SH-SY5Y (cell line): ENCODE measurements around the gene RANGRF.

Source experiments
- GATA2 ChIP-seq: IDR thresholded peaks from 2 replicates; pipeline ENCODE4 v1.6.1; 2011; ENCODE audit warnings: mild to moderate bottlenecking, low read depth, low read length
- GATA3 ChIP-seq: IDR thresholded peaks from 2 replicates; pipeline ENCODE4 v1.6.1; 2011; ENCODE audit warnings: low read depth, mild to moderate bottlenecking, low read length, moderate library complexity

Gene RANGRF

DNA sequence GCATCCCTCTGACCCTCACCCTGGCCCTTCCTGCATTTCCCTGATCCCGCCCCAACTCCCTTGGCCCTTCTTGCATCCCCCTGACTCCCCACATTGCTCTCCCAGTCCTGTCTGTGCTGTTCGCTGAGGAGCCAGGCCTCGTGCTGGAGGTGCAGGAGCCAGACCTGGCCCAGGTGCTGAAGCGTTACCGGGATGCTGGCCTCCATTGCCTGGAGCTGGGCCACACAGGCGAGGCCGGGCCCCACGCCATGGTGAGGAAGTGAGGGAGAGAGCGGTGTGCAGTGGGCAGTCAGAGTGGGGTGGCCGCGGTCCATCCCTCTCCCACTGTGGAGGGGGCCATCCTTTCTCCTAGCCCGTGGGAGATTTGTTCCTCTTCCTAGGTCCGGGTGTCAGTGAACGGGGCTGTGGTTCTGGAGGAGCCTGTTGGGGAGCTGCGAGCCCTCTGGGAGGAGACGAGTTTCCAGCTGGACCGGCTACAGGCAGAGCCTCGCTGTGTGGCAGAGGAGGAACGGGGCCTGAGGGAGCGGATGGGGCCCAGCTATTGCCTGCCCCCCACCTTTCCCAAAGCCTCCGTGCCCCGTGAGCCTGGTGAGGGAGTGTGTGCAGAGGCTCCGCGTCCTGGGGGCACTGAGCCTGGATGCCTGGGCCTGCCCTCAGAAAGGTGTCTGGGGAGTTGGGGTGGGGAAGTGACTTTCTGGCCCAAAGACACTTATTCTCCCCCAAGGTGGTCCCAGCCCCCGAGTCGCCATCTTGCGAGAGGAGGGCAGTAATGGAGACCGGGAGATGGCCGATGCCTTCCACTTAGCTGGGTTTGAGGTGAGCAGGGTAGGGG is 21.6 kb upstream of the RANGRF start:
- TF ChIP-seq GATA2 (no peak), GATA3 (no peak)

DNA sequence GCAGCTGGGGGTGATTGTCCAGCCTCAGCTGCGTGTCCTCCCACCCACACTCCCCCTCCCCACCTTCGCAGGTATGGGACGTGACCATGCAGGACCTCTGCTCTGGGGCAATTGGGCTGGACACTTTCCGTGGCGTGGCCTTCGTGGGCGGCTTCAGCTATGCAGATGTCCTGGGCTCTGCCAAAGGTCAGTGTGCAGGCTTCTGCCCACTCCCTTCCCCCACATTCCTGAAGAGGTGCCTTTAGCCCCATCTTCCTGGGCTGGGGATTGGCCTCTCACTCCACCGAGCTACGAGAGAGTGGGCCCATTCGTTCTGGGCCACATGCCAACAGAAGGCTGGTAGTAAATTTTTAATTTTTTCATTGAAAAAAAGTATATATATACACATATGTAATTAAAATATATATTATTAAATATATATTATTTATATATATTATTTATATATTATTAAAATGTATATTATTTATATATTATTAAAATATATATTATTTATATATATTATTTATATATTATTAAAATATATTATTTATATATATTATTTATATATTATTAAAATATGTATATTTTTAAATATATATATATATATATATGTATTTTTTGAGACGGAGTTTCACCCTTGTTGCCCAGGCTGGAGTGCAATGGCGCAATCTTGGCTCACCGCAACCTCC is 20.9 kb upstream of the RANGRF start:
- TF ChIP-seq GATA2 (no peak), GATA3 (no peak)

DNA sequence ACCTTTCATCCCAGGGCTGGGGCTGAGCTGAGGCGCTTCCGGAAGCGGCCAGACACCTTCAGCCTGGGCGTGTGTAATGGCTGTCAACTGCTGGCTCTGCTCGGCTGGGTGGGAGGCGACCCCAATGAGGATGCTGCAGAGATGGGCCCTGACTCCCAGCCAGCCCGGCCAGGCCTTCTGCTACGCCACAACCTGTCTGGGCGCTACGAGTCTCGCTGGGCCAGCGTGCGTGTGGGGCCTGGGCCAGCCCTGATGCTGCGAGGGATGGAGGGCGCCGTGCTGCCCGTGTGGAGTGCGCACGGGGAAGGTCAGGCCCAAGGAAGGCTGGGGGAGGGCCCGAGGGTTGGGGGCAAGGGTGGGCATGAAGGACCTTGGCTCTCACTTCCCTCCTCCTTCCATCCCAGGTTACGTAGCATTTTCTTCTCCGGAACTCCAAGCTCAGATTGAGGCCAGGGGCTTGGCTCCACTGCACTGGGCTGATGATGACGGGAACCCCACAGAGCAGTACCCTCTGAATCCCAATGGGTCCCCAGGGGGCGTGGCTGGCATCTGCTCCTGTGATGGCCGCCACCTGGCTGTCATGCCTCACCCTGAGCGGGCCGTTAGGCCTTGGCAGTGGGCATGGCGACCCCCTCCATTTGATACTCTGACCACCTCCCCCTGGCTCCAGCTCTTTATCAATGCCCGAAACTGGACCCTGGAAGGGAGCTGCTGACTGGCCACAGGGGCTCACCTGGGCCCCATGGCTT is 19.7 kb upstream of the RANGRF start:
- TF ChIP-seq GATA2 (no peak), GATA3 (no peak)

DNA sequence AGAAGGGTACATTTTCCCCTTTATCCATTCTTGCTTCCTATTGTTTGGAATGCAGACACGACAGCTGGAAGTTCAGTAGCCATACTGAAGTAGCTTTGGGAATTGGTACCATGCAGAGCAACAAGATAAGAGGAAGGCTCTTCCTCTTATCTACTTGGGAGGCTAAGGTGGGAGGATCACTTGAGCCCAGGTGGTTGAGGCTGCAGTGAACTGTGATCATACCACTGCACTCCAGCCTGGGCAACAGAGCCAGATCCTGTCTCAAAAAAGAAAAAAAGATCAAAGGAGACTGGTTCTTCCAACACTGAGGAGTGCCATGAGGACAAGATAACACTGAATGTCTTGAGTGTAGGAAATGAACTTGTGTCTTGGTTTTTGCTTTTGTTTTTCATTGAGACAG is 16.0 kb upstream of the RANGRF start:
- no peak for TF ChIP-seq GATA3

DNA sequence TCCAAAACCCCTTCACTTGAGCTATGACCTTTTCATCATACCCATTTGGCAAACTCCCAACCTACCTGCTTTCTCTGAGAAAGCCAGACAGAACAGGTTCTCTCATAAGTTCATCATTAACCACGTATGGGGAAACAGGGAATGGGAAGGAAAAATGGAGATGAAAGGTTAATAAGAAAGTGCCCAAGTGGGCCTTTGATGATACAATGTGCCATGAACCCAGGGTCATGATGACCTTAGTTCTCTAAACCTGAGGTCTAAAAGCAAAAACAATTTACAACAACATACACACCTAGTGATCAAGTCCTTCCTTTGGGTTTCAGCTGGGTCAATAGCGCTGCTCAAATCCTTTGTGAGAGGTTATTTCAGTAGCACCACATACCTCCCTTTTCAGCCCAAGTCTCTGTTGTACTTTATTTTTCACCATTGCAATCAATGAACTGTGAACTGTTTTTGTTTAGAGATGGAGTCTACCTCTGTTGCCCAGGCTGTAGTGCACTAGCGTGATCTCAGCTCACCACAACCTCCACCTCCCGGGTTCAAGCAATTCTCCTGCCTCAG is 14.5 kb upstream of the RANGRF start:
- no peak for TF ChIP-seq GATA3
- no peak for TF ChIP-seq GATA2

DNA sequence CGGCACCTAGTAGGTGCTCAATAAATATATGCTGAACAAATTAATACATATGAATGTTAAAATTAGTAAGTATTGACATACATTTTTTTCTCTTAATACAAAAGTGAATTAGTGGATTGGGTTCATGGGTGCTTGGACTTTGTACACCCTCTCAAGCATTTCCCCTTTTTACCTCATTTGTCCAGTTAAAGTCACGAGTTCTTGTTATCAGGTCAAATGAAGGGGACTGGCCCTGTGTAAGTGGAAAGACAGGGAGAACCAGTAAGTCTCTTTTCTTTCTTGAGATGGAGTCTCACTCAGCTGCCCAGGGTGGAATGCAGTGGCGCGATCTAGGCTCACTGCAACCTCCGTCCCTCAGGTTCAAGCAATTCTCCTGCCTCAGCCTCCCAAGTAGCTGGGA is 13.7 kb upstream of the RANGRF start:
- TF ChIP-seq GATA2 = no peak
- TF ChIP-seq GATA3 = no peak

DNA sequence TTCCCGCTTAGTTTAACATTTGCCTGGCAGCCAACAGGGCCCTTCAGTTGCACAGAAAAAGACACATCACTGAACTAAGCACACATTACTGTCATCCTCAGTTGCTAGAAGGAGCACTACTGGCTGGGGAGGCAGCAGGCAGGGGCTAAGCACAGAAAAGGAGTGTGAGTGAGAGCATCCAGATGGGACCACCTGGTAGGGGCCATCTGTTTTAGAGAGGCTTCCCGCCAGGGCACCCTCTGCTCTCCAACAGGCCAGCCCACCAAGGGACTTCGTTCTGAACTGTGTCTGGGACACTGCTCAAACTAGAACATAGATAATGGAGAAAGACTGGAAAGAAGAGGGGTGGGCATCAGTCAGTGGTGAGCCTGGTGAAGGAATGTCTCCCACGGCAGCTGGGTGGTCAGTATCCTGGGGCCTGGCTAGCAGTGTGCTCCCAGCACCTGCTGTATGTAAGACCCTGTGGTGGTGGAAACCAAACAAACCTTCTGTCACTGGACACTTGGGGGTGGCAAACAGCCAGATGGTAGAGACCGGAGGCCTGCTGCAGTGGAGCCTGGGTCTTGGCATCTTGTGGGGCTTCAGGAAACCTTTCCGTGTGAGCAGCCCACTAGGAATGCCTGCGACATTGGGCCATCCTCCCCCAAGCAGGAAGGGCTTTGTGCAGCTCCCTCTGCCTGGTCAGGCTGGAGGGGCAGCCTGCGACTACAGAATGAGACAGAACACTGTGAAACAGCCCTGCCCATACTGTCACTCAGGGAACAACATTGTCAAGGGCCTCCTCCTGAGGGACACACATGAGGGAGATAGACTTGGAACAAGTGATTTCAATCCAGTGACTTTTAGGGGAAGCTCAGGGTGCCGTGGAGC is 12.8 kb upstream of the RANGRF start:
- no peak for TF ChIP-seq GATA2
- no peak for TF ChIP-seq GATA3

DNA sequence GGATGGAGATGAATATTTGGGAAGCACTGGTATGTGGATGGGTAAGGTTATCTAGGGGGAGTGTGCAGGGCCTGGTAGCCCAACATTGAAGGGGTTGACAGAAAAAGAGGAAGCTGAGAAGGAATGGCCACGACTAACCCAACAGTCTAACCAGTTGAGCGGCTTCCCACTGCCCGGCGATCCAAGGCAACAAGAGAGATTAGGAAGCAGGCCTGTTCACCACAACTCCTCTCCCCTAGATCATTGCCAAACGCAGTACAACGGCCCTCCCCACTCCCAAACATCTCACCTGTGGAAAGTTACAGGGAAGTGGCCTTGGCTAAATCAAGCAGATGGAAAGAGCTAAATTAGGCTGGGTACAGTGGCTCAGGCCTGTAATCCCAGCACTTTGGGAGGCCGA is 11.2 kb upstream of the RANGRF start:
- no peak for TF ChIP-seq GATA2
- no peak for TF ChIP-seq GATA3

DNA sequence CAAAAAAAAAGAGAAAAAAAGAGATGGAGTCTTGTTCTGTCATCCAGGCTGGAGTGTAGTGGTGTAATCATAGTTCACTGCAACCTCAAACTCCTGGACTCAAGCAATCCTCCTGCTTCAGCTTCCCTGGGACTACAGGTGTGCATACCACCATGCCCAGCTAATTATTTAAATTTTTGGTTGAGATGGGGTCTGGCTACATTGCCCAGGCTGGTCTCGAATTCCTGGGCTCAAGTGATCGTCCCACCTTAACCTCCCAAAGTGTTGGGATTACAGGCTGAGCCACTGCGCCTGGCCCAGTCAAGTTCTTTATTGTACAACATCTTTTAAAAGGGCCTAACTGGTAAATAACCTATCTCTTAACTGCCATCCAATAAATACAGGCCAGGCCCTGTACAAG is 6.1 kb upstream of the RANGRF start:
- TF ChIP-seq GATA2 (no peak), GATA3 (no peak)

DNA sequence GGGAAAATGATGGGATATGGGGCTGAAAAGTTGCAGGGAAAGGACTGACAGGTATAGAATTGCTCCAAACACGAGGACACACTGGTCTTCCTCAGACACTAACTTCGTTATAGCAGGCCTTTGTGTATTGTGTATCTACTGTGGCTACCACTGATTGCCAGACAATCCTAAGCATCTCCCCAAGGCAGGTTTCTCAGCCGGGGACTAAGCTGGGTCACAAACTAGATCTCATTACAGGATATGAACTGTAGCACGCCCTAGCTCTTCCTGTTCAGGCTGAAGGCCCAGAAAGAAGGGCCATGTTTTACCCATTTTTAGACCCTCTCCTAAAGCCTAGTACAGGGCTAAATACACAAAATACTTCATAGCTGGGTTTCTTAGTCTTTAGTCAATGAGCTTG is 5.1 kb upstream of the RANGRF start:
- TF ChIP-seq GATA3 (no peak), GATA2 (no peak)

DNA sequence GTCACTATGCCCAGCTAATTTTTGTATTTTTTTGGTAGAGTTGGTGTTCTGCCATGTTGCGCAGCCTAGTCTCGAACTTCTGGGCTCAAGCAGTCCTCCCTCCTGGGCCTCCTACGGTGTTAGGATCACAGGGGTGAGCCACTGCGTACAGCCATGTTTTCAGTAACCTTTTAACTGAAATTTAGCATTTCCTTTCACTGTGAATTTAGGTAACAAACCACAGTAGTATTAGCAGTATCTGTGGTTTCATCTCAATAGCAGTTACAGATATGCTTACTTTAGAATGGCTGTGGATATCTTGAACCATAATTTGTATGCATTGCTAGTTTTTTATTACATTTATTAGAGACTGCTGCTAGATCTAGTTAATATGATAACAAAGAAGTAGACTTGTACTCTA is 4.3 kb upstream of the RANGRF start:
- no peak for TF ChIP-seq GATA2
- TF ChIP-seq GATA3 = no peak

DNA sequence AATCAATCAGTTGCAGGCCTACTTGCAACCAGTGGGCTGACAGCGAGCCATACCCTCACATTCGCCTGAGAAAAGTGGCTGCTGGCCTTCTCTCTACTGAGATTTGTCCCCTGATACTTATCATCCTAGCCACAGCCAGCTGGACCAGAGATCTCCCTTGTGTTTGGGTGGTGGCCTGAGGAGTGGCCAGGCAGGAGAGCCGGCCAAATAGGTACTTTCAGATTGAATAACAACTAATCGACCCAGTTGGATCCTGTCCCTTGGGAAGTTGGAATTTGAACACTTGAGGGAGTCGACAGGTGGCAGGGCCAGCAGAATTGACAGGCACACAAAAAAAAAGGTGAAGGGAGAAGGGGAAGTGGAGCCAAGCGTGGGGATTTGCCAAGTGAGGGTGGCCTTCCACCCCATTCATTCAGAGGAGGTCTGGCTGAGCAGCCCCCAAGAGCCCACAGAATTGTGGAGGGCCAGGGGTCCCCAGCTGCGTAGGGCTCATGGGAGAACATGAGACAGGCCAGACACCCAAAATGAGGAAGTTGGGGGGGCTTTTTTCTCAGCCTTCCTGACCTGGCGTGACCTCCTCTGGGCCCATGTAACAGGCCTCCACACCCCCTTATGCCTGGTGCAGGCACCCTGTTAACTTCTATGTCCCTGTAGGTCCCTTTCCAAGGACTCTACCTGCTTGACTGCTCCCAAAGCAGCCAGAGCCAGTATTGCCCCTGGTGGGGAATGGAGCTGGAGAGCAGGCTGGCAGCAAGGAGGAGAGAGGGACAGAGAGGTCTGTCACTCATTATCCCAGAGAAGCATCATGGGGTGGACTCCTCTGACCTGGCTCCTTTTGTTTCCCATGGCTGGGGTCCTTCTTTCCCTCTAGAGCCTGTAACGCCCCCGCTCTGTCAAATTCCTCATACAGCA is 2.9 kb upstream of the RANGRF start:
- TF ChIP-seq GATA2 (no peak), GATA3 (no peak)

DNA sequence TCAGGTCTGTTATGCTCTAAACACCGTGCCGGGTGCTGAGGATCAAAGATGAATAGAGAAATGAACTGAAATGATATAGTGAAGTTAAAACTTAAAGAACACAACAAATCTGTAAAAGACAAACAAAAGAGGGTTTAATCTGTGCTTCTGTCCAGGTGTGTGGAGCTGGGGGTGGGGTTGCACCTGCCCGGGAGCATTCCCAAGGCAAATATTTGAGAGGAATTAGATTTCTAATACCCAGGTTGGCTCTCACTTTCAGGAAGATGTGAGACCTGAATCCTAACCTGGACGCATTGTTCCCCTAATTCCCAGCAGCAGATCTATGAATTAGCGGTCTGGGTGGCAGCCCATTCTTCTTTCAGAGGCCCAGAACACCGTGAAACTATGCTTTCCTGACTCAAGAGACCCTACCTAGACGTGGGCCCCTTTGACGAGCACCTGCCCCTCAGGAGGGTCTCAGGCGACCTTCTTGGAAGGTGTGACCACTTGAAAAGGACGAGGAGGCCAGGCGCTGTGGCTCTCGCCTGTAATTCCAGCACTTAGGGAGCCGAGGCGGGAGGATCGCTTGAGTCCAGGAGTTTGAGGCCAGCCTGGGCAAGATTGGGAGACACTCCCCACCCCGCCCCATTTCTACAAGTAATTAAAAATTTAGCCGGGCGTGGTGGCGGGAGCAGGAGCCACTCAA is 677 bp upstream of the RANGRF start:
- TF ChIP-seq GATA2 = no peak
- no peak for TF ChIP-seq GATA3
